Liver (tissue), 9 donors: ENCODE results near the gene FBXO33. TPM values are rescaled to one million over a fixed set of nuclear protein-coding genes. Genes with fewer than 3 reads are reported as not detected.

Experiments used
- DNase-seq: peaks from one replicate; pipeline ENCODE4 v3.0.0-alpha.2; 2017; ENCODE audit warnings: low spot score
- H3K27ac ChIP-seq, 2 donors: one replicate each; pipeline ENCODE4 v1.7.0; 2013; ENCODE audit warnings: inconsistent platforms in 2 of 2, low read length in 2 of 2, control low read depth in 1 of 2, low read depth in 1 of 2, mild to moderate bottlenecking in 1 of 2
- H3K27me3 ChIP-seq, 4 donors: one replicate each; pipeline versions ENCODE4 v1.6.1 to v1.7.0; 2013; ENCODE audit warnings: low read length in 3 of 4, inconsistent platforms in 1 of 4, mild to moderate bottlenecking in 1 of 4, moderate library complexity in 1 of 4; ENCODE audit not compliant: control insufficient read depth in 4 of 4, insufficient read depth in 4 of 4
- H3K36me3 ChIP-seq, 4 donors: one replicate each; pipeline versions ENCODE4 v1.6.1 to v1.7.0; 2013; ENCODE audit warnings: low read length in 3 of 4, mild to moderate bottlenecking in 3 of 4, low read depth in 1 of 4, moderate library complexity in 1 of 4; ENCODE audit not compliant: control insufficient read depth in 4 of 4, insufficient read depth in 3 of 4
- H3K4me1 ChIP-seq, 4 donors: one replicate each; pipeline versions ENCODE4 v1.6.1 to v1.7.0; 2013; ENCODE audit warnings: low read length in 3 of 4, mild to moderate bottlenecking in 3 of 4, moderate library complexity in 1 of 4; ENCODE audit not compliant: control insufficient read depth in 4 of 4, insufficient read depth in 4 of 4
- H3K4me3 ChIP-seq, 3 donors: one replicate each; pipeline versions ENCODE4 v1.6.1 to v1.7.0; 2013; ENCODE audit warnings: low read length in 3 of 3, control low read depth in 1 of 3, low read depth in 1 of 3, mild to moderate bottlenecking in 1 of 3
- H3K9ac ChIP-seq, 2 donors: one replicate each; pipeline ENCODE4 v1.7.0; 2013; ENCODE audit warnings: low read length in 2 of 2, mild to moderate bottlenecking in 2 of 2, moderate library complexity in 2 of 2, control low read depth in 1 of 2, low read depth in 1 of 2
- H3K9me3 ChIP-seq, 4 donors: one replicate each; pipeline versions ENCODE4 v1.6.1 to v1.7.0; 2013; ENCODE audit warnings: low read length in 3 of 4; ENCODE audit not compliant: control insufficient read depth in 4 of 4
- FOXA2 ChIP-seq: IDR thresholded peaks from 2 replicates; pipeline ENCODE4 v1.6.1; 2016; ENCODE audit warnings: antibody characterized with exemption
- GABPA ChIP-seq, 2 donors: IDR thresholded peaks in 1 of 2; conservative IDR thresholded peaks in 1 of 2; 2 replicates each; pipeline ENCODE4 v1.6.1; 2016; ENCODE audit warnings: antibody characterized with exemption in 2 of 2, mild to moderate bottlenecking in 1 of 2, moderate library complexity in 1 of 2
- HNF4A ChIP-seq, 2 donors: conservative IDR thresholded peaks; 2 replicates each; pipeline ENCODE4 v1.6.1; 2016; ENCODE audit warnings: antibody characterized with exemption in 2 of 2, mild to moderate bottlenecking in 2 of 2
- HNF4G ChIP-seq: IDR thresholded peaks from 2 replicates; pipeline ENCODE4 v1.6.1; 2016; ENCODE audit warnings: antibody characterized with exemption
- JUND ChIP-seq, 2 donors: IDR thresholded peaks; 2 replicates each; pipeline ENCODE4 v1.6.1; 2016; ENCODE audit warnings: antibody characterized with exemption in 2 of 2
- NR2F2 ChIP-seq: IDR thresholded peaks from 2 replicates; pipeline ENCODE4 v1.6.1; 2016; ENCODE audit warnings: antibody characterized with exemption
- RAD21 ChIP-seq, 2 donors: IDR thresholded peaks; 2 replicates each; pipeline ENCODE4 v1.6.1; 2016; ENCODE audit warnings: antibody characterized with exemption in 2 of 2, mild to moderate bottlenecking in 2 of 2
- RXRA ChIP-seq, 2 donors: IDR thresholded peaks; 2 replicates each; pipeline ENCODE4 v1.6.1; 2017 to 2018; ENCODE audit warnings: antibody characterized with exemption in 2 of 2, mild to moderate bottlenecking in 1 of 2
- SP1 ChIP-seq: IDR thresholded peaks from 2 replicates; pipeline ENCODE4 v1.6.1; 2018; ENCODE audit warnings: antibody characterized with exemption, mild to moderate bottlenecking
- TAF1 ChIP-seq: conservative IDR thresholded peaks from 2 replicates; pipeline ENCODE4 v1.6.1; 2016; ENCODE audit warnings: antibody characterized with exemption, mild to moderate bottlenecking
- WGBS: extraction: QIAGEN DNeasy Blood & Tissue Kit; methylation state at CpG from one replicate; pipeline ENCODE4 v1.1.7; 2013; 5-methylcytosine and 5-hydroxymethylcytosine counted together
- polyA plus RNA-seq, 2 donors: library from polyadenylated mRNA; stranded (reverse) in 1 of 2; unstranded in 1 of 2; fragments of 200-250 nt in 1 of 2; fragments of >200 nt in 1 of 2; fragmentation: Nextera tagmentation in 1 of 2; extraction: Ambion mirVana in 1 of 2; gene quantifications; one replicate each; pipeline versions ENCODE4 v1.2.1 to v1.2.3, GENCODE V29; 2013 to 2015
- total RNA-seq, 2 donors: library from RNA; depleted of rRNA; stranded (reverse); fragments of >200 nt; gene quantifications; one replicate each; pipeline ENCODE4 v1.2.3, GENCODE V29; 2014
- TF ChIP-seq, protein P1 (sequence below): fragments of 150-350 bp; IDR thresholded peaks from 2 replicates; pipeline ENCODE4 v1.5.1; 2017; ENCODE audit warnings: improper control_type of control experiment, low read depth, low read length; ENCODE audit not compliant: missing input control
- TF ChIP-seq, protein P2 (sequence below): IDR thresholded peaks from 2 replicates; pipeline ENCODE4 v1.6.1; 2016; ENCODE audit warnings: antibody characterized with exemption
- TF ChIP-seq, protein P3 (sequence below): IDR thresholded peaks from 2 replicates; pipeline ENCODE4 v1.6.1; 2016; ENCODE audit warnings: antibody characterized with exemption
- TF ChIP-seq, protein P4 (sequence below): IDR thresholded peaks from 2 replicates; pipeline ENCODE4 v1.6.1; 2016; ENCODE audit warnings: antibody characterized with exemption, mild to moderate bottlenecking
- donor health status: healthy.
- donor health status: healthy.
- donor health status: healthy.
- donor health status: healthy.
- donor health status: healthy.

FBXO33 gene
- total and polyA plus RNA-seq, 4 donors = 3.3 to 11.4 (median 6.1) TPM

DNA sequence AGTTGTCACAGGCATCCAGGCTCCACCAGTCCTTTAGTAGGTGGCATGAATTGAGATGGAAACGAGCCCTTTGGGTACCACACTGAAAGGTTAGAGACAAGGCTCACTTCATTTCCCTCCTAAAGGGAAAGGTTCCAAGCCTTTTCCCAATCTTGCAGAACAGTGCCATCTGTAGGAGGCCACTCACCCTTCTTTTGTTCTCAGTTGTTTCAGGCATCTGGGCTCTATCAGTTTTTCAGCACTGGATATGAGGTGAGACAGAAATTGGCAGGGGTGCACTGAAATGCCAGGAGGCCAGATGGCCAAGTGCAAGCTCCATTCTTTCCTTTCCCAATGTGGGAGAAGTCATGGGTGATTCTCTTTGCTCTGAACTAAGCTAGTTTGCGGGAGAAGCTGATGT is 15.2 kb downstream of the FBXO33 start:
- Histone ChIP-seq H3K36me3 (no peaks in the 10 kb centered on the region), H3K27ac (no peak overlapping the region), H3K4me1 (peaks cover 0 to 8% (median 4%) of the 10 kb centered on the region in 4 donors), H3K4me3 (no peak overlapping the region), H3K27me3 (no peaks in the 10 kb centered on the region), H3K9ac (no peak overlapping the region), H3K9me3 (peaks cover 0 to 5% (median 3%) of the 10 kb centered on the region in 4 donors)
- no peak for DNase-seq
- TF ChIP-seq, protein P1, sequence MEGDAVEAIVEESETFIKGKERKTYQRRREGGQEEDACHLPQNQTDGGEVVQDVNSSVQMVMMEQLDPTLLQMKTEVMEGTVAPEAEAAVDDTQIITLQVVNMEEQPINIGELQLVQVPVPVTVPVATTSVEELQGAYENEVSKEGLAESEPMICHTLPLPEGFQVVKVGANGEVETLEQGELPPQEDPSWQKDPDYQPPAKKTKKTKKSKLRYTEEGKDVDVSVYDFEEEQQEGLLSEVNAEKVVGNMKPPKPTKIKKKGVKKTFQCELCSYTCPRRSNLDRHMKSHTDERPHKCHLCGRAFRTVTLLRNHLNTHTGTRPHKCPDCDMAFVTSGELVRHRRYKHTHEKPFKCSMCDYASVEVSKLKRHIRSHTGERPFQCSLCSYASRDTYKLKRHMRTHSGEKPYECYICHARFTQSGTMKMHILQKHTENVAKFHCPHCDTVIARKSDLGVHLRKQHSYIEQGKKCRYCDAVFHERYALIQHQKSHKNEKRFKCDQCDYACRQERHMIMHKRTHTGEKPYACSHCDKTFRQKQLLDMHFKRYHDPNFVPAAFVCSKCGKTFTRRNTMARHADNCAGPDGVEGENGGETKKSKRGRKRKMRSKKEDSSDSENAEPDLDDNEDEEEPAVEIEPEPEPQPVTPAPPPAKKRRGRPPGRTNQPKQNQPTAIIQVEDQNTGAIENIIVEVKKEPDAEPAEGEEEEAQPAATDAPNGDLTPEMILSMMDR = peak; percentile 7
- no peak for TF ChIP-seq GABPA (IDR thresholded peaks at IDR 0.05 in 1 of 2, conservative IDR thresholded peaks at IDR 0.05 in 1 of 2)
- TF ChIP-seq RAD21 (IDR thresholded peaks at IDR 0.05) = peak; percentile 29 to 65
- WGBS = 100% methylated on average over 2 of the region's 2 CpGs

DNA sequence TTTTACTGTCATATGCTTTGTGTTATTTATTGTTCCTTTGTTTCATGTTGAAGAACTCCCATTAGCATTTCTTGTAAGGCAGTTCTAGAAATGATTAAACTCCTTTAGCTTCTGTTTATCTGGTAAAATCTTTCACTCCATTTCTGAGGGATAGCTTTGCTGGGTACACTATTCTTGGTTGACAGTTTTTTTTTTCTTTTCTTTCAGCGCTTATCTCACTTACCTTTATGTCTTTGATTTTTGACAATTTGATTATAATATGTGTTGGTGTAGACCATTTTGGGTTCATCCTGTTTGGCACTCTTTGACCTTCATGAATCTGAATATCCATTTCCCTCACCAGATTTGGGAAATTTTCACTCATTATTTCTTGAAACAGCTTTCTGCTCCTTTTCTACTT is 16.2 kb downstream of the FBXO33 start:
- no peak for DNase-seq
- Histone ChIP-seq H3K36me3 (no peaks in the 10 kb centered on the region), H3K27me3 (no peaks in the 10 kb centered on the region), H3K27ac (no peak overlapping the region), H3K4me1 (peaks cover 0 to 8% (median 4%) of the 10 kb centered on the region in 4 donors), H3K9me3 (peaks cover 0 to 5% (median 3%) of the 10 kb centered on the region in 4 donors), H3K9ac (no peak overlapping the region), H3K4me3 (no peak overlapping the region)
- TF ChIP-seq JUND (IDR thresholded peaks at IDR 0.05) (no peak), RXRA (IDR thresholded peaks at IDR 0.05) (no peak), TAF1 (no peak)
- WGBS = 100% methylated on average over 1 of the region's 1 CpG

DNA sequence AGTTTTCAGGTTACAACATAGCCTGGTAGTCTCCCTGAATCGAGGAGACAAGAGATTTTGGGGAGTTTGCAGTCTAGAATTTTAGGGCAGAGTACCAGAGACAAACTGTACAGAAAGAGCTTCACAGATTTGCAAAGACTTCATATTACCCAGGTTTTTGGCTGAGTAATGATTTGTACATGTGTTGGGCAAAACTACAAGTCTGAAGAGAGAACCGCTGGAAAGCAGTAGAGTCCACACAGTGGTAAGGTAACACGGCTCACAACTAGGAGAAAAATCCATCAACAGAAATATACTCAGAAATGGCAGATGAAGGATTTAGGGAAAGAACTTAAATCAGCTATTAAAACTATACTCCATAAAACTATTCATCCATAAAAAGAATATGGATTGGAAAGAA is 25.7 kb downstream of the FBXO33 start:
- Histone ChIP-seq H3K9me3 (no peaks in the 10 kb centered on the region), H3K36me3 (peaks cover 0 to under 1% (median 0%) of the 10 kb centered on the region in 4 donors), H3K4me1 (no peaks in the 10 kb centered on the region), H3K9ac (no peak overlapping the region), H3K27ac (no peak overlapping the region), H3K27me3 (no peaks in the 10 kb centered on the region), H3K4me3 (no peak overlapping the region)
- 63% methylated on average over 3 of the region's 3 CpGs for WGBS
- DNase-seq = no peak
- TF ChIP-seq, protein P2, sequence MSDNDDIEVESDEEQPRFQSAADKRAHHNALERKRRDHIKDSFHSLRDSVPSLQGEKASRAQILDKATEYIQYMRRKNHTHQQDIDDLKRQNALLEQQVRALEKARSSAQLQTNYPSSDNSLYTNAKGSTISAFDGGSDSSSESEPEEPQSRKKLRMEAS = no peak
- no peak for TF ChIP-seq NR2F2
- TF ChIP-seq, protein P3, sequence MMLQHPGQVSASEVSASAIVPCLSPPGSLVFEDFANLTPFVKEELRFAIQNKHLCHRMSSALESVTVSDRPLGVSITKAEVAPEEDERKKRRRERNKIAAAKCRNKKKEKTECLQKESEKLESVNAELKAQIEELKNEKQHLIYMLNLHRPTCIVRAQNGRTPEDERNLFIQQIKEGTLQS = no peak
- TF ChIP-seq FOXA2 = no peak
- TF ChIP-seq TAF1 = no peak
- TF ChIP-seq, protein P4, sequence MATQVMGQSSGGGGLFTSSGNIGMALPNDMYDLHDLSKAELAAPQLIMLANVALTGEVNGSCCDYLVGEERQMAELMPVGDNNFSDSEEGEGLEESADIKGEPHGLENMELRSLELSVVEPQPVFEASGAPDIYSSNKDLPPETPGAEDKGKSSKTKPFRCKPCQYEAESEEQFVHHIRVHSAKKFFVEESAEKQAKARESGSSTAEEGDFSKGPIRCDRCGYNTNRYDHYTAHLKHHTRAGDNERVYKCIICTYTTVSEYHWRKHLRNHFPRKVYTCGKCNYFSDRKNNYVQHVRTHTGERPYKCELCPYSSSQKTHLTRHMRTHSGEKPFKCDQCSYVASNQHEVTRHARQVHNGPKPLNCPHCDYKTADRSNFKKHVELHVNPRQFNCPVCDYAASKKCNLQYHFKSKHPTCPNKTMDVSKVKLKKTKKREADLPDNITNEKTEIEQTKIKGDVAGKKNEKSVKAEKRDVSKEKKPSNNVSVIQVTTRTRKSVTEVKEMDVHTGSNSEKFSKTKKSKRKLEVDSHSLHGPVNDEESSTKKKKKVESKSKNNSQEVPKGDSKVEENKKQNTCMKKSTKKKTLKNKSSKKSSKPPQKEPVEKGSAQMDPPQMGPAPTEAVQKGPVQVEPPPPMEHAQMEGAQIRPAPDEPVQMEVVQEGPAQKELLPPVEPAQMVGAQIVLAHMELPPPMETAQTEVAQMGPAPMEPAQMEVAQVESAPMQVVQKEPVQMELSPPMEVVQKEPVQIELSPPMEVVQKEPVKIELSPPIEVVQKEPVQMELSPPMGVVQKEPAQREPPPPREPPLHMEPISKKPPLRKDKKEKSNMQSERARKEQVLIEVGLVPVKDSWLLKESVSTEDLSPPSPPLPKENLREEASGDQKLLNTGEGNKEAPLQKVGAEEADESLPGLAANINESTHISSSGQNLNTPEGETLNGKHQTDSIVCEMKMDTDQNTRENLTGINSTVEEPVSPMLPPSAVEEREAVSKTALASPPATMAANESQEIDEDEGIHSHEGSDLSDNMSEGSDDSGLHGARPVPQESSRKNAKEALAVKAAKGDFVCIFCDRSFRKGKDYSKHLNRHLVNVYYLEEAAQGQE = no peak
- TF ChIP-seq SP1 = no peak
- TF ChIP-seq RAD21 (IDR thresholded peaks at IDR 0.05) = no peak
- no peak for TF ChIP-seq HNF4A (conservative IDR thresholded peaks at IDR 0.05)
- TF ChIP-seq, protein P1 = no peak
- TF ChIP-seq HNF4G = no peak
